GM12891 (cell line): ENCODE results near the gene ALDH5A1.
"Not testable (repeated sequence)": the region's sequence is repeated elsewhere in the genome, so short reads cannot be mapped to it uniquely, and the experiment has no call there.

ENCODE experiments used
- DNase-seq: peaks from one replicate; pipeline ENCODE4 v3.0.0; 2011; ENCODE audit warnings: low spot score; ENCODE audit not compliant: insufficient read length
- FAIRE-seq: peaks from 2 replicates; lab custom pipeline; 2011; peaks lifted over from hg19 to GRCh38; lab: Jason Lieb, UNC
- PAX5 ChIP-seq: IDR thresholded peaks from 2 replicates; pipeline ENCODE4 v1.6.1; 2011; ENCODE audit warnings: low read length, moderate library complexity, mild to moderate bottlenecking; ENCODE audit not compliant: insufficient read depth, severe bottlenecking
- POLR2A ChIP-seq: IDR thresholded peaks from 2 replicates; pipeline ENCODE4 v1.6.1; 2011; ENCODE audit warnings: low read depth, low read length, control low read depth
- POLR2AphosphoS5 ChIP-seq: IDR thresholded peaks from 2 replicates; pipeline ENCODE4 v1.6.1; 2011; ENCODE audit warnings: low read depth, low read length, control low read depth
- POU2F2 ChIP-seq: IDR thresholded peaks from 2 replicates; pipeline ENCODE4 v1.6.1; 2011; ENCODE audit warnings: low read depth, mild to moderate bottlenecking, control low read depth, low read length, moderate library complexity
- SPI1 ChIP-seq: IDR thresholded peaks from 2 replicates; pipeline ENCODE4 v1.6.1; 2011; ENCODE audit warnings: low read depth, low read length, control low read depth
- TAF1 ChIP-seq: IDR thresholded peaks from 2 replicates; pipeline ENCODE4 v1.6.1; 2011; ENCODE audit warnings: low read depth, low read length, control low read depth

ALDH5A1 gene

DNA sequence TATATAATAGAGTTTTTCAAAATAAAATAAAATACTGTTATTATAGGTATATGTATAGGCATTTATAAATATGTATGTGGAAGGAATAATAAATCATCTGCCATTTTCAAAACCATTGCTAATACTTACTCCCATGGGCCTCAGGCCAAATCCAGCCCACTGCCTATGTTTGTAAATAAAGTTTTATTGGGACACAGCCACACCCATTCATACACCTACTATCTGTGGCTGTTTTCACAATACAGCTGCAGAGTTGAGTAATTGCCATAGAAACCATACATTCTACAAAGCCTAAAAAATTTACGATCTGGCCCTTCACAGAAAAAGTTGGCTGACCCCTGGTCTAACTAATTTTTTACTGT lies 9.5 kb downstream of the ALDH5A1 start:
- no peak for DNase-seq
- no peak for FAIRE-seq
- TF ChIP-seq POLR2AphosphoS5 (no peak), POLR2A (no peak), SPI1 (no peak), POU2F2 (no peak), TAF1 (no peak), PAX5 (no peak)

DNA sequence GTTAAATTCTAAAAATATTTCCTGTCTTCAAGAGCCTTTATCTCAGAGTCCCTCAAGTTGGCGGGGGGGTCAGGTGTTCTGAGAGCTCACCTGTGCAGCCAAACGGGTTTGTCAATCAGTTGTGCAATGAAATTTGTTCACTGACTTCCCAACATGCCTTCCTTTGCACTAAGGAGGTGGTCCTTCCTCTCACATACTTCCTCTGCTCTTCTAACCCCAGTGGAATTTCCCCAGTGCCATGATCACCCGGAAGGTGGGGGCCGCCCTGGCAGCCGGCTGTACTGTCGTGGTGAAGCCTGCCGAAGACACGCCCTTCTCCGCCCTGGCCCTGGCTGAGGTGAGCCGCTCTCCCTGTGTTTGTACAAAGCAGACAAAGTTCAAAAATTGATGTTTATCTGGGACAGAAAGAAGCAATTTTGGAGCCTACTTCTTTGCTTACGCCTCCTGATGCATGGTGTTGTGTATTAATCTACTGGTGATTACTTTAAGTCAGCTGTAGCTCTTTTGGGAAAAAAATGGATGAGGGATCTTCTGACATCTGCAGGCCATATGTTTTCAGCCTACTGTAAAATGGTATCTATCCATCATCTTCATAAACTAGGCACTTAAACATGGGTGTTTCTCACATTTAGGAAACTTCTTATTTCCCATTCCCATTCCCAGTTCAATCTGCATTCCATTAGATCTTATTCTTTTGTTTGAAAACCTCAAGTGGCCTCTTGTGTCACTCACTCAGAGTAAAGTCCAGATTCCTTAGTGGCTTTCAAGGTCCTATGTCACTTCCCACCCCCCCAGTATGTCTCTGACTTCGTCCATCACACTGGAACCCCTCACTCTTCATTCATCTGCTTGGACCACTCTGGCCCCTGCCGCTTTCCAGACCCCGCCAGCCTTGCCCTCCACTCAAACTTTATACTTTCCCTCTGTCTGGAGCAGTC lies 10.1 kb downstream of the ALDH5A1 start:
- TF ChIP-seq TAF1: no peak
- no peak for TF ChIP-seq POU2F2
- FAIRE-seq (no peak), DNase-seq (no peak)

DNA sequence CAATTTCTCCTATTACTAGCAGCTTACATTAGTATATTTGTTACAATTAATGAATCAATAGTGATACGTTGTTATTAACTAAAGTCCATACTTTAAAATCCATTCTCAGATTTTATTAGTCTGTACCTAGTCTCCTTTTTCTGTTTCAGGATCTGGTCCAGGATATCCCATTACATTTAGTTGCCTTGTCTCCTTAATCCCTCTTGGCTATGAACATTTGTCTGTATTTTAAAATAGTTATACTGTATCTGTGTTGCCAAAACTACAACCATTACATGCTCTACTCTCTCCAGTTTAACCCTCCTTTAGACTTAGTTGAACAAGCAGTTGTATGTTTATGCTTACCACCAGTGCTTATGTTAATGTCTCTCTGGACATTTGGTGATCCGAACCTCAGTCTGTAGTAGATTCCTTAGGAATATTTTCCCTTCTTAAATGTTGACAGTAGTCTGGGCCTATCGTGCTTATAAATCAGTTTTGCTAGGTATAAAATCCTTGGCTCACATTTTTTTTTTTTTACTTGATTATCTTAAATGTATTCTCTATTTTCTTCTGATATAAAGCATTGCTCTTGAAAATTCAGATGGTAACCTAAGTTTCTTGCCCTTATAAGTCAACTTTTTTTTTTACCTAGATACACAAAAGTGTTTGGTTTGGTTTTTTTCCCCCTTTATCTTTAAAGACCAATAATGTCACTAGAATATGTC lies 12.2 kb downstream of the ALDH5A1 start:
- DNase-seq (no peak), FAIRE-seq (no peak)
- TF ChIP-seq TAF1 (no peak), POLR2AphosphoS5 (no peak), POU2F2 (no peak), POLR2A (no peak), PAX5 (no peak), SPI1 (no peak)

DNA sequence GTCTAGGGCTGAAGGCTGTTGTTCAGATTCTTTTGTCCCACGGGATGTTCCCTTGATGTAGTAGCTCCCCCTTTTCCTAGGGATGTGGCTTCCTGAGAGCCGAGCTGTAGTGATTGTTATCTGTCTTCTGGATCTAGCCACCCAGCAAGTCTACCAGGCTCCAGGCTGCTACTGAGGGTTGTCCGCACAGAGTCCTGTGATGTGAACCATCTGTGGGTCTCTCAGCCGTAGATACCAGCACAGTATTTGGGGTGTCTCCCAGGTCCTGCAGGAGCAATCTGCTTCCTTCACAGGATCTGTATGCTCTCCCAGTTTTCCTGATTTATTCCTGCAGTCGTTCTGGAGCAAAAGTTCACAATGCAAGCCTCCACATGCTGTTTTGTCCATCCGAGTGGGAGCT lies 17.2 kb downstream of the ALDH5A1 start:
- not testable (repeated sequence) for DNase-seq, FAIRE-seq

DNA sequence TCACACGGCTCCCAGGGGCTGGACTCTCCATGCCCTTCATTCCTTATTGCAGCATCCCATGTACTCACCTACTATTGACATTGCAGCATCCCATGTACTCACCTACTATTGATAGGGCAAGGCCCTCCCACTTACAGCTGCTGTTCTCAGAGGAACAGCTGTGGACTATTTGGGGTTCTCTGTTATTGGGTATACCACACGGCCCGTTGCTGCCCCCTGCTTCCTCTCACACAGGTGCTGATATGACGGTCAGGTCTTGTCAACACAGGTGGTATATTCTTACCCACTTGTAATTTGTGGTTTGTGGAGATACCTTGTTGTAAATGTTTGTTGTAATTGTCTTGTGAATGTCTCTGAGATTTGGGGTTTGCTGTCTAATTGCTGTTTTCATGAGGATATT lies 18.8 kb downstream of the ALDH5A1 start:
- no peak for TF ChIP-seq PAX5
- TF ChIP-seq SPI1: 0 out of 2 replicates have a peak, but pooled peaks have one; percentile 7
- DNase-seq: no peak
- peak; percentile 74 for FAIRE-seq

DNA sequence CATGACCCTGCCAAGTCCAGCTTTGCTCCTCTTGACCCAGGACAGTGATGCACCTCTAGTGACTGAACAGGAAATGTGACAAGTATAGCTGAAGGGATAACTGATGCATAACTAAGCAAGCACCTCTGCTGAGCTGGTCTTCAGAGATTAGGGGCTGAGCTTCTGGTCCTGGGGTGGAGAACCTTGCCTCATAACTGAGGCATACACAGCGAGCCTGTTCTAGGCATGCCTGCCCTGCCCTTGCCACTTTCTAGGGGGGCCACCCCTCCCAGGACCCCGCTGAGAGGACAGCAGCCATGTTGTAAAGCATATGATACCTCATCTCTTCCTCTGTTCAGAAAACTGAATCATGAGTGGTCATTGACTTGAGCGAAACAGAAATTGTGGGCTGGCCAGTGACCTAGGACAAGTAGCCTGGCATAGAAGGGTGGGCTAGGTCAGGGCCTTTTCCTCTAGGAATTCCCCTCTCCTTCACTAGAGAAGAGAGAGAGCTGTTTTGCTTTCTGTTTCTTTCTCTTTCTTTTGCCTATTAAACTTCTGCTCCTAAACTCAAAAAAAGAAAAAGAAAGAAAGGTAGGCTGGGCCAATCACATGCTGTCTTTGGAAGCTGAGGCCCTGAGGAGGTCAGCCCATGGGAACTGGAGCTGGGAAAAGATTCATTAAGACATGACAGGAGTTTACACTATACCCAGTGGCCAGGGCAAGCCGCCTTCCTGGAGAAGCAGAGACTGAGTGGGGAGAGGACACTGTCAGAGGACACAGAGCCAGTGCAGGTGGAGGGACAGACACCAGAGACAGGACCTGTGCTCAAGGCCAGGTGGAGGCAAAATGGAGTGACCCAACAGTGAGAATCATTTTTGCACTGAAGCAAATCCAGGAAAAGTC lies 23.1 kb downstream of the ALDH5A1 start:
- FAIRE-seq (peak; percentile 91), DNase-seq (no peak)
- TF ChIP-seq SPI1: no peak
- TF ChIP-seq POLR2AphosphoS5: peak; percentile 45; the same call in 1 of the 2 replicates
- no peak for TF ChIP-seq PAX5
- TF ChIP-seq TAF1: peak; percentile 54; the same call in 1 of the 2 replicates
- TF ChIP-seq POLR2A: peak; percentile 65; the same call in 1 of the 2 replicates
- TF ChIP-seq POU2F2: peak; percentile 86

DNA sequence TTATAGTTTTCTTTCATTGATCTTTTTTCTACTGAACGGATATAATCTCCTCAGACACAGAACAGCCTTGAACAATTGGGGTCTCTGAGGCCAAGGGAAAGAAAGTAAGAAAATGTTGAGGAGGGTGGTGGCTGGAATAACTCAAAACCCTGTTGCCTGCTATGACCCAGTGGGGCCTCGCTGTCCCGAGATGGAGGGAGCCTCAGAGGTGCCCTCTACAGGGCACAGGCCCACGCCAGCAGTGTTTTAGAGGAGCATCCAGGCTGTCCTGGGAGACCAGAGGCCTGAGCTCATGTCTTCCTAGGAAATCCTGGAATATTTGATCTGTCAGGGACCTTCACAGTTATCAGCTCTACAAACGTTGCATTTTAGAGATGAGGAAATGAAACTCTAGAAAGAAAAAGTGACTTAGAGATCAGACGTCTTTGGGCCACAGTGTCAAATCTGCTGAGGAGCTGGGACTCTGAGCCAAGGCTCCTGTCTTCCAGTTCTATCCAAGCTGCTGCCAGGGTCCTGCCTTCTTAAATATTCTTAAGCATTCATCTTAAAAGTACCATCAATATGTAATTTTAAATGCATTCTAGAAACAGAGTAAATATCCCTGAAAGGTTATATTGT lies 26.3 kb downstream of the ALDH5A1 start:
- DNase-seq: no peak
- no peak for TF ChIP-seq POLR2AphosphoS5
- TF ChIP-seq SPI1: peak; percentile 92
- no peak for TF ChIP-seq POU2F2
- no peak for TF ChIP-seq PAX5
- no peak for TF ChIP-seq POLR2A
- FAIRE-seq: peak; percentile 82

DNA sequence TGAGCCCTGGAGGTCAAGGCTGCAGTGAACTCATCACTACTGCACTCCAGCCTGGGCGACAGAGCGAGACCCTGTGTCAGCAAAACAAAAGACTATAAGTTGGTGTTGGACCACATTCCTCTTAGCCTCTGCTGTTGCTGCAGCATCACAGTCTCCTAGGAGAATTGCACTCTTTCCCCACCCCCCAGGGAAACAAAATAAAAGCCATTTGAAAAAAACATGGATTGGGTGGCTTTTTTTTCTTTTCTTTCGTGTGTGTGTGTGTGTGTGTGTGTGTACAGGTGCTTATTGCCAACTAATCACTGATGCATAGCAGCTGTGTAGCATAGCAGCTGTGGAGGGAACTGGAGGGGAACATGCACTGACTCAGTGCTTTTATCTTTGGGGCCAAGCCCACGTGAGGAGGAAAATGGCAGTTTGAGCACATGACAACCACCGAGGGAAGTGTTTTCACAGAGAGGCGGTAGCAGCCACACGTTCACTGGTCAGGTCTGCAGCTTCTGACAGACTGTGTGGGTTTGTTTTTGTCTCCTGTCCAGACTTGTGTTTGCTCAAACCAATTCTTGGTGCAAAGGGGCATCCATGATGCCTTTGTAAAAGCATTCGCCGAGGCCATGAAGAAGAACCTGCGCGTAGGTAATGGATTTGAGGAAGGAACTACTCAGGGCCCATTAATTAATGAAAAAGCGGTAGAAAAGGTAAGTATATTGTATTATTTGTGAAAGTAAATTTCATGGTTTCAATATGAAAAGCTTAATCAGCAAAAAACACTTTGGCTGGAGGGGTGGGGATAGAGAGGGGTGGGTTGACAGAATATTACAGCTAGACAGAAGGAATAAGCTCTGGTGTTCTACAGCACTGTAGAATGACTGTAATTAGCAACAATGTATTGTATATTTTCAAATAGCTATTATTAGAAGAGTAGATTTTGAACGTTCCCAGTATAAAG lies 27.7 kb downstream of the ALDH5A1 start:
- TF ChIP-seq TAF1: no peak
- peak; percentile 81 for TF ChIP-seq PAX5
- TF ChIP-seq POU2F2: peak; percentile 59; the same call in 1 of the 2 replicates
- peak; percentile 69 for TF ChIP-seq POLR2A
- TF ChIP-seq SPI1: peak; percentile 51
- TF ChIP-seq POLR2AphosphoS5: peak; percentile 40; the same call in 1 of the 2 replicates
- peak; percentile 90 for FAIRE-seq
- peak; percentile 17 for DNase-seq
